Smooth muscle cell (in vitro differentiated cells): ENCODE data around the gene BORCS5. TPM values are rescaled to one million over a fixed set of nuclear protein-coding genes. Genes with fewer than 3 reads are reported as not detected.

Experiments used
- DNase-seq: peaks from one replicate; lab custom pipeline; 2025; ENCODE audit not compliant: unreplicated experiment; lab: John Stamatoyannopoulos, UW
- H2AFZ ChIP-seq: fragments of 200-600 bp; sonication (generic); 2 replicates; pipeline ENCODE4 v1.6.0; 2016; ENCODE audit warnings: antibody characterized with exemption, low read depth, mild to moderate bottlenecking
- H3F3A ChIP-seq: fragments of 200-600 bp; sonication (generic); 2 replicates; pipeline ENCODE4 v1.6.0; 2017; ENCODE audit warnings: antibody characterized with exemption, low read depth
- H3K27ac ChIP-seq: fragments of 200-600 bp; sonication (generic); 2 replicates; pipeline ENCODE4 v1.5.1; 2016; ENCODE audit warnings: low read depth, mild to moderate bottlenecking
- H3K27me3 ChIP-seq: fragments of 200-600 bp; sonication (generic); 2 replicates; pipeline ENCODE4 v1.6.1; 2016; ENCODE audit warnings: low read depth, mild to moderate bottlenecking
- H3K36me3 ChIP-seq: fragments of 200-600 bp; sonication (generic); 2 replicates; pipeline ENCODE4 v1.5.1; 2016; ENCODE audit warnings: low read depth
- H3K4me1 ChIP-seq: fragments of 200-600 bp; sonication (generic); 2 replicates; pipeline ENCODE4 v1.5.1; 2016; ENCODE audit warnings: low read depth
- H3K4me2 ChIP-seq: fragments of 200-600 bp; sonication (generic); 2 replicates; pipeline ENCODE4 v1.6.0; 2016; ENCODE audit warnings: mild to moderate bottlenecking
- H3K4me3 ChIP-seq: fragments of 200-600 bp; sonication (generic); 2 replicates; pipeline ENCODE4 v1.5.1; 2016; ENCODE audit warnings: mild to moderate bottlenecking
- H3K79me2 ChIP-seq: fragments of 200-600 bp; sonication (generic); 2 replicates; pipeline ENCODE4 v1.6.0; 2016; ENCODE audit warnings: low read depth, mild to moderate bottlenecking
- H3K9ac ChIP-seq: fragments of 200-600 bp; sonication (generic); 2 replicates; pipeline ENCODE4 v1.6.0; 2016; ENCODE audit warnings: low read depth
- H3K9me3 ChIP-seq: fragments of 200-600 bp; sonication (generic); replicated peaks from 2 replicates; pipeline ENCODE4 v1.5.1; 2016; ENCODE audit warnings: low read depth
- H4K20me1 ChIP-seq: fragments of 200-600 bp; sonication (generic); 2 replicates; pipeline ENCODE4 v1.6.0; 2016; ENCODE audit warnings: low read depth
- WGBS: methylation state at CpG from one replicate; pipeline ENCODE4 v1.1.7; 2016; ENCODE audit warnings: low lambda C conversion rate; 5-methylcytosine and 5-hydroxymethylcytosine counted together
- polyA plus RNA-seq: library from polyadenylated mRNA; unstranded; fragments of >200 nt; fragmentation: Nextera tagmentation; extraction: Ambion mirVana; gene quantifications from 2 replicates; pipeline ENCODE4 v1.2.1, GENCODE V29; 2016
- total RNA-seq: library from RNA; depleted of rRNA; stranded (reverse); fragments of >200 nt; gene quantifications from 2 replicates; pipeline ENCODE4 v1.2.3, GENCODE V29; 2014
- TF ChIP-seq, protein P1 (sequence below): fragments of 200-600 bp; sonication (generic); IDR thresholded peaks from 2 replicates; pipeline ENCODE4 v1.5.1; 2017; ENCODE audit warnings: borderline replicate concordance, mild to moderate bottlenecking, antibody characterized with exemption; ENCODE audit not compliant: insufficient read depth, poor library complexity, severe bottlenecking

The BORCS5 gene
- total and polyA plus RNA-seq, 2 experiments from 2014 or later = 11.2 to 11.7 TPM

GRCh38 chr12:12508612-12509011 is 151.7 kb downstream of the BORCS5 start:
- H3K4me1 ChIP-seq = peaks cover 25% of the 10 kb centered on the region
- TF ChIP-seq, protein P1, sequence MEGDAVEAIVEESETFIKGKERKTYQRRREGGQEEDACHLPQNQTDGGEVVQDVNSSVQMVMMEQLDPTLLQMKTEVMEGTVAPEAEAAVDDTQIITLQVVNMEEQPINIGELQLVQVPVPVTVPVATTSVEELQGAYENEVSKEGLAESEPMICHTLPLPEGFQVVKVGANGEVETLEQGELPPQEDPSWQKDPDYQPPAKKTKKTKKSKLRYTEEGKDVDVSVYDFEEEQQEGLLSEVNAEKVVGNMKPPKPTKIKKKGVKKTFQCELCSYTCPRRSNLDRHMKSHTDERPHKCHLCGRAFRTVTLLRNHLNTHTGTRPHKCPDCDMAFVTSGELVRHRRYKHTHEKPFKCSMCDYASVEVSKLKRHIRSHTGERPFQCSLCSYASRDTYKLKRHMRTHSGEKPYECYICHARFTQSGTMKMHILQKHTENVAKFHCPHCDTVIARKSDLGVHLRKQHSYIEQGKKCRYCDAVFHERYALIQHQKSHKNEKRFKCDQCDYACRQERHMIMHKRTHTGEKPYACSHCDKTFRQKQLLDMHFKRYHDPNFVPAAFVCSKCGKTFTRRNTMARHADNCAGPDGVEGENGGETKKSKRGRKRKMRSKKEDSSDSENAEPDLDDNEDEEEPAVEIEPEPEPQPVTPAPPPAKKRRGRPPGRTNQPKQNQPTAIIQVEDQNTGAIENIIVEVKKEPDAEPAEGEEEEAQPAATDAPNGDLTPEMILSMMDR = no peak
- H3K79me2 ChIP-seq = peaks cover 14% of the 10 kb centered on the region
- H2AFZ ChIP-seq = no peak overlapping the region
- no peaks in the 10 kb centered on the region for H3K9me3 ChIP-seq
- WGBS = 80% methylated on average over 2 of the region's 2 CpGs
- no peak overlapping the region for H3K4me3 ChIP-seq
- H3K9ac ChIP-seq = no peak overlapping the region
- H3K36me3 ChIP-seq = no peaks in the 10 kb centered on the region
- H3K27me3 ChIP-seq = no peaks in the 10 kb centered on the region
- DNase-seq = no peak
- no peak overlapping the region for H3K27ac ChIP-seq
- no peak overlapping the region for H3K4me2 ChIP-seq
- peaks cover 24% of the 10 kb centered on the region for H3F3A ChIP-seq
- H4K20me1 ChIP-seq = peaks cover 25% of the 10 kb centered on the region

DNA sequence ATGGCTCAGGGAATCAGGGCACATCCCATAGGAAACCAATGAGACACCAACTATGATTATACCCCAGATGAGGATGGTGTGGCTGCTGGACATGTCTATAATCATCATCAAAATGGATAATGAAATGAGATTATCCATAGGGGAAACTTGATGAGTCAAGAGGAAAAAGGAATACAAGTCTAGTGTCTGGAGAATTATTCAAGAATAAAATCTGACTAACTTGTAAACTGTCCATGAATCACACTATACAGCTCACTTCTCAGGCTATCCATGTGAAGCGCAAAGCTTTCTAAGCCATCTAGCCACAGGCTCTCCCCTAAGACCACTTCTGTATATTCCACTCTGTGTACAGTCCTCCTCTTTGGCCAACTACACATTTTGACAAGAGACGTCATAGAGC is 153.3 kb downstream of the BORCS5 start:
- DNase-seq = no peak
- no peak overlapping the region for H2AFZ ChIP-seq
- no peaks in the 10 kb centered on the region for H3K36me3 ChIP-seq
- peak overlapping the region; percentile 33 for H3K4me2 ChIP-seq
- no peaks in the 10 kb centered on the region for H3K27me3 ChIP-seq
- peak overlapping the region; percentile 51 for H3K9ac ChIP-seq
- no peak overlapping the region for H3K4me3 ChIP-seq
- H3K4me1 ChIP-seq = peaks cover 25% of the 10 kb centered on the region
- peak overlapping the region; percentile 85 for H3K27ac ChIP-seq
- H4K20me1 ChIP-seq = peaks cover 23% of the 10 kb centered on the region
- peaks cover 24% of the 10 kb centered on the region for H3F3A ChIP-seq
- 12% methylated on average over 2 of the region's 2 CpGs for WGBS
- peaks cover 7% of the 10 kb centered on the region for H3K79me2 ChIP-seq
- no peaks in the 10 kb centered on the region for H3K9me3 ChIP-seq
- TF ChIP-seq, protein P1 = no peak

- Histone ChIP-seq H3K79me2 (peaks cover 7% of the 10 kb centered on the region), H2AFZ (no peak overlapping the region), H3K9me3 (no peaks in the 10 kb centered on the region), H3K4me1 (peaks cover 22% of the 10 kb centered on the region), H3K36me3 (no peaks in the 10 kb centered on the region), H3K27ac (peak overlapping the region; percentile 85), H4K20me1 (peaks cover 21% of the 10 kb centered on the region), H3K27me3 (no peaks in the 10 kb centered on the region), H3F3A (peaks cover 24% of the 10 kb centered on the region), H3K4me3 (no peak overlapping the region), H3K4me2 (peak overlapping the region; percentile 33), H3K9ac (peak overlapping the region; percentile 51)
- DNase-seq = no peak
- TF ChIP-seq, protein P1 = no peak
- 75% methylated on average over 2 of the region's 2 CpGs for WGBS
Observed at GRCh38 chr12:12510551-12510950, 153.7 kb downstream of the BORCS5 start.
